WTC11 (cell line): ENCODE measurements around the gene PCDHGB4. TPM values are rescaled to one million over a fixed set of nuclear protein-coding genes. Genes with fewer than 3 reads are reported as not detected.
"Not testable (repeated sequence)": the region's sequence is repeated elsewhere in the genome, so short reads cannot be mapped to it uniquely, and the experiment has no call there.

ENCODE experiments used
- ATAC-seq: fragments of 200-7000 bp; cut with Tn5 transposase; 2 replicates; pipeline ENCODE4 v1.10.0; 2021; ENCODE audit warnings: mild to moderate bottlenecking, moderate library complexity
- CTCF ChIA-PET: fragments of 300-600 bp; sonication (Branson Sonifier 250); formaldehyde crosslinking; loops from one replicate; lab custom pipeline; 2021; ENCODE audit warnings: antibody characterized with exemption; lab: Charles Lee
- POLR2A ChIA-PET: fragments of 350-600 bp; sonication (Branson Sonifier 250); formaldehyde crosslinking; loops from one replicate; lab custom pipeline; 2021; ENCODE audit warnings: antibody characterized with exemption; lab: Charles Lee
- DNase-seq: peaks from one replicate; pipeline ENCODE4 v3.0.0; 2021; ENCODE audit warnings: low spot score
- H3K27ac Mint-ChIP-seq: 2 replicates; pipeline ENCODE4 v1.8.0; 2021; ENCODE audit warnings: mixed read lengths
- H3K27me3 Mint-ChIP-seq: 2 replicates; pipeline ENCODE4 v1.8.0; 2021; ENCODE audit warnings: low read depth, mild to moderate bottlenecking, moderate library complexity, mixed read lengths
- H3K36me3 Mint-ChIP-seq: 2 replicates; pipeline ENCODE4 v1.8.0; 2021; ENCODE audit warnings: mixed read lengths
- H3K4me1 Mint-ChIP-seq: 2 replicates; pipeline ENCODE4 v1.8.0; 2022; ENCODE audit warnings: mixed read lengths
- H3K4me3 Mint-ChIP-seq: 2 replicates; pipeline ENCODE4 v1.8.0; 2021; ENCODE audit warnings: mild to moderate bottlenecking, moderate library complexity, mixed read lengths
- H3K9me3 Mint-ChIP-seq: 2 replicates; pipeline ENCODE4 v1.8.0; 2021; ENCODE audit warnings: mixed read lengths
- ATF1 ChIP-seq: sonication (generic); formaldehyde crosslinking; IDR thresholded peaks from 2 replicates; pipeline ENCODE4 v1.8.1; 2023; ENCODE audit warnings: mild to moderate bottlenecking, moderate library complexity, missing genetic modification reagents
- E2F4 ChIP-seq: sonication (generic); formaldehyde crosslinking; IDR thresholded peaks from 2 replicates; pipeline ENCODE4 v1.8.1; 2022; ENCODE audit warnings: low read depth, mild to moderate bottlenecking, moderate library complexity, missing genetic modification reagents, borderline replicate concordance
- EMX1 ChIP-seq: fragments of 250-450 bp; sonication (Bioruptor Pico); IDR thresholded peaks from 2 replicates; pipeline ENCODE4 v1.8.0; 2021; ENCODE audit warnings: mild to moderate bottlenecking
- HMGA2 ChIP-seq: fragments of 250-450 bp; sonication (Bioruptor Pico); IDR thresholded peaks from 2 replicates; pipeline ENCODE4 v1.4.0; 2021; ENCODE audit warnings: mild to moderate bottlenecking, moderate library complexity
- HMGXB4 ChIP-seq: sonication (generic); formaldehyde crosslinking; IDR thresholded peaks from 2 replicates; pipeline ENCODE4 v1.8.1; 2023; ENCODE audit warnings: mild to moderate bottlenecking, moderate library complexity, missing genetic modification reagents
- MAX ChIP-seq: sonication (generic); formaldehyde crosslinking; IDR thresholded peaks from 2 replicates; pipeline ENCODE4 v1.8.0; 2022; ENCODE audit warnings: mild to moderate bottlenecking, missing genetic modification reagents
- MYBL2 ChIP-seq: sonication (generic); formaldehyde crosslinking; IDR thresholded peaks from 2 replicates; pipeline ENCODE4 v1.8.1; 2023; ENCODE audit warnings: mild to moderate bottlenecking, moderate library complexity, missing genetic modification reagents
- NFYB ChIP-seq: sonication (generic); formaldehyde crosslinking; conservative IDR thresholded peaks from 2 replicates; pipeline ENCODE4 v1.8.0; 2022; ENCODE audit warnings: low read depth, missing genetic modification reagents
- PRRX2 ChIP-seq: fragments of 250-450 bp; sonication (Bioruptor Pico); IDR thresholded peaks from 2 replicates; pipeline ENCODE4 v1.8.0; 2021; ENCODE audit warnings: mild to moderate bottlenecking
- RORB ChIP-seq: fragments of 250-450 bp; sonication (Bioruptor Pico); IDR thresholded peaks from 2 replicates; pipeline ENCODE4 v1.9.0; 2021; ENCODE audit warnings: mild to moderate bottlenecking
- SMAD3 ChIP-seq: sonication (generic); formaldehyde crosslinking; IDR thresholded peaks from 2 replicates; pipeline ENCODE4 v1.8.0; 2022; ENCODE audit warnings: missing genetic modification reagents, mild to moderate bottlenecking, borderline replicate concordance
- TEAD4 ChIP-seq: sonication (generic); formaldehyde crosslinking; IDR thresholded peaks from 2 replicates; pipeline ENCODE4 v1.8.0; 2022; ENCODE audit warnings: mild to moderate bottlenecking, missing genetic modification reagents
- TP53 ChIP-seq: sonication (generic); formaldehyde crosslinking; IDR thresholded peaks from 2 replicates; pipeline ENCODE4 v1.8.1; 2023; ENCODE audit warnings: mild to moderate bottlenecking, missing genetic modification reagents
- ZNF263 ChIP-seq: sonication (generic); formaldehyde crosslinking; IDR thresholded peaks from 2 replicates; pipeline ENCODE4 v1.8.1; 2022; ENCODE audit warnings: low read depth, mild to moderate bottlenecking, moderate library complexity, missing genetic modification reagents
- ZNF317 ChIP-seq: sonication (generic); formaldehyde crosslinking; IDR thresholded peaks from 2 replicates; pipeline ENCODE4 v1.8.1; 2023; ENCODE audit warnings: low read depth, mild to moderate bottlenecking, moderate library complexity, missing genetic modification reagents, borderline replicate concordance
- ZNF512 ChIP-seq: sonication (generic); formaldehyde crosslinking; IDR thresholded peaks from 2 replicates; pipeline ENCODE4 v1.8.1; 2022; ENCODE audit warnings: missing genetic modification reagents, borderline replicate concordance
- ZSCAN18 ChIP-seq: fragments of 250-450 bp; sonication (Bioruptor Pico); IDR thresholded peaks from 2 replicates; pipeline ENCODE4 v2.1.2; 2022; ENCODE audit warnings: mild to moderate bottlenecking, moderate library complexity
- total RNA-seq: library from RNA; stranded (reverse); gene quantifications from 3 replicates; pipeline ENCODE4 v1.2.3, GENCODE V29; 2021
- TF ChIP-seq, protein P1 (sequence below): sonication (generic); formaldehyde crosslinking; IDR thresholded peaks from 2 replicates; pipeline ENCODE4 v1.8.0; 2022; ENCODE audit warnings: mild to moderate bottlenecking, missing genetic modification reagents
- TF ChIP-seq, protein P2 (sequence below): sonication (generic); formaldehyde crosslinking; IDR thresholded peaks from 2 replicates; pipeline ENCODE4 v1.8.0; 2022; ENCODE audit warnings: mild to moderate bottlenecking, missing genetic modification reagents
- TF ChIP-seq, protein P3 (sequence below): sonication (generic); formaldehyde crosslinking; conservative IDR thresholded peaks from 2 replicates; pipeline ENCODE4 v1.8.1; 2022; ENCODE audit warnings: mild to moderate bottlenecking, missing genetic modification reagents

The PCDHGB4 gene
- total RNA-seq, 1 experiment from 2014 or later = 9.1 TPM

DNA sequence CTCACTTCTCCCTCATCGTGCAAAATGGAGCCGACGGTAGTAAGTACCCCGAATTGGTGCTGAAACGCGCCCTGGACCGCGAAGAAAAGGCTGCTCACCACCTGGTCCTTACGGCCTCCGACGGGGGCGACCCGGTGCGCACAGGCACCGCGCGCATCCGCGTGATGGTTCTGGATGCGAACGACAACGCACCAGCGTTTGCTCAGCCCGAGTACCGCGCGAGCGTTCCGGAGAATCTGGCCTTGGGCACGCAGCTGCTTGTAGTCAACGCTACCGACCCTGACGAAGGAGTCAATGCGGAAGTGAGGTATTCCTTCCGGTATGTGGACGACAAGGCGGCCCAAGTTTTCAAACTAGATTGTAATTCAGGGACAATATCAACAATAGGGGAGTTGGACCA lies 43.8 kb downstream of the PCDHGB4 start:
- Mint-ChIP-seq H3K4me3 (no peak overlapping the region), H3K27me3 (no peaks in the 10 kb centered on the region), H3K4me1 (no peaks in the 10 kb centered on the region), H3K27ac (no peak overlapping the region), H3K36me3 (peaks cover 66% of the 10 kb centered on the region), H3K9me3 (peaks cover 56% of the 10 kb centered on the region)
- DNase-seq (no peak), ATAC-seq (no peak)
- CTCF ChIA-PET = interaction anchor here (0.9 to 2.7 kb wide), 18 partner anchors 9 to 197 kb away, joined by 3 to 28 read pairs (median 8); partner anchors contain the start of genes PCDHGA10, PCDHGA11, PCDHGA2 and PCDHGA4
- TF ChIP-seq ATF1 (CRISPR knock-in tag) (no peak), ZNF263 (CRISPR knock-in tag) (no peak), MYBL2 (CRISPR knock-in tag) (no peak), ZNF512 (CRISPR knock-in tag) (no peak), NFYB (CRISPR knock-in tag) (no peak), E2F4 (CRISPR knock-in tag) (no peak), HMGA2 (CRISPR knock-in tag) (no peak), PRRX2 (CRISPR knock-in tag) (no peak), ZSCAN18 (CRISPR knock-in tag) (no peak)
- TF ChIP-seq, protein P1, sequence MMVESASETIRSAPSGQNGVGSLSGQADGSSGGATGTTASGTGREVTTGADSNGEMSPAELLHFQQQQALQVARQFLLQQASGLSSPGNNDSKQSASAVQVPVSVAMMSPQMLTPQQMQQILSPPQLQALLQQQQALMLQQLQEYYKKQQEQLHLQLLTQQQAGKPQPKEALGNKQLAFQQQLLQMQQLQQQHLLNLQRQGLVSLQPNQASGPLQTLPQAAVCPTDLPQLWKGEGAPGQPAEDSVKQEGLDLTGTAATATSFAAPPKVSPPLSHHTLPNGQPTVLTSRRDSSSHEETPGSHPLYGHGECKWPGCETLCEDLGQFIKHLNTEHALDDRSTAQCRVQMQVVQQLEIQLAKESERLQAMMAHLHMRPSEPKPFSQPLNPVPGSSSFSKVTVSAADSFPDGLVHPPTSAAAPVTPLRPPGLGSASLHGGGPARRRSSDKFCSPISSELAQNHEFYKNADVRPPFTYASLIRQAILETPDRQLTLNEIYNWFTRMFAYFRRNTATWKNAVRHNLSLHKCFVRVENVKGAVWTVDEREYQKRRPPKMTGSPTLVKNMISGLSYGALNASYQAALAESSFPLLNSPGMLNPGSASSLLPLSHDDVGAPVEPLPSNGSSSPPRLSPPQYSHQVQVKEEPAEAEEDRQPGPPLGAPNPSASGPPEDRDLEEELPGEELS (CRISPR knock-in tag) = no peak
- POLR2A ChIA-PET = no interaction called here

DNA sequence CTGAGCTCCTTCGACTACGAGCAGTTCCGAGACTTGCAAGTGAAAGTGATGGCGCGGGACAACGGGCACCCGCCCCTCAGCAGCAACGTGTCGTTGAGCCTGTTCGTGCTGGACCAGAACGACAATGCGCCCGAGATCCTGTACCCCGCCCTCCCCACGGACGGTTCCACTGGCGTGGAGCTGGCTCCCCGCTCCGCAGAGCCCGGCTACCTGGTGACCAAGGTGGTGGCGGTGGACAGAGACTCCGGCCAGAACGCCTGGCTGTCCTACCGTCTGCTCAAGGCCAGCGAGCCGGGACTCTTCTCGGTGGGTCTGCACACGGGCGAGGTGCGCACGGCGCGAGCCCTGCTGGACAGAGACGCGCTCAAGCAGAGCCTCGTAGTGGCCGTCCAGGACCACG lies 44.8 kb downstream of the PCDHGB4 start:
- H3K36me3 Mint-ChIP-seq = peaks cover 55% of the 10 kb centered on the region
- ATAC-seq, H3K4me3 Mint-ChIP-seq, DNase-seq, H3K4me1 Mint-ChIP-seq, POLR2A ChIA-PET, H3K27ac Mint-ChIP-seq, H3K27me3 Mint-ChIP-seq: not testable (repeated sequence)
- H3K9me3 Mint-ChIP-seq = peaks cover 50% of the 10 kb centered on the region
- CTCF ChIA-PET = interaction anchor here (1.1 to 2.7 kb wide), 3 partner anchors 12 to 125 kb away, joined by 3 to 28 read pairs (median 3); partner anchors contain the start of gene PCDHGA11

GRCh38 chr5:141432726-141433125 lies 45.2 kb downstream of the PCDHGB4 start:
- H3K27ac Mint-ChIP-seq, DNase-seq, POLR2A ChIA-PET, ATAC-seq, H3K4me3 Mint-ChIP-seq, H3K27me3 Mint-ChIP-seq, H3K4me1 Mint-ChIP-seq: not testable (repeated sequence)
- peaks cover 51% of the 10 kb centered on the region for H3K36me3 Mint-ChIP-seq
- CTCF ChIA-PET = interaction anchor here (0.8 kb wide), 1 partner anchor 11 kb away, joined by 3 read pairs; the partner anchor contains the start of gene PCDHGA11
- peaks cover 50% of the 10 kb centered on the region for H3K9me3 Mint-ChIP-seq

DNA sequence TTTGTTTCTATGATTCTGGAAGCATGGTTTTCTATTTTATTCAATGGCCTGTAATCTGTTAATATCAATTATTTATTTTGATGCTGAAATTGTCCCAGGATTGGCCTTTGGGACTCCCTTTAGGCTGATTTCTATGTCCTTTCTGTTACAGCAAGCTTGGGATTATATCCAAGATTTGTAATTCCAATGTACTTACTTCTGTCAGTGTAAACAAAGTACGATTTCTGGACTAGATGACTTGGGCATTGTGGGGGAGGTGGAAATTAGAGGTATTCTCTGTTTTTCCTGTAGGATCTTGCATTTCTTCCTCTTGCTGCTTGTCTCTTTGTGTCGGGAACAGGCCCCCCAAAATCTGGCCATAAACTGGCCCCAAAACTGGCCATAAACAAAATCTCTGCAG lies 46.5 kb downstream of the PCDHGB4 start:
- POLR2A ChIA-PET = no interaction called here
- peaks cover under 1% of the 10 kb centered on the region for H3K4me1 Mint-ChIP-seq
- H3K4me3 Mint-ChIP-seq = no peak overlapping the region
- peaks cover 44% of the 10 kb centered on the region for H3K9me3 Mint-ChIP-seq
- CTCF ChIA-PET = no interaction called here
- H3K27ac Mint-ChIP-seq = no peak overlapping the region
- H3K36me3 Mint-ChIP-seq = peaks cover 40% of the 10 kb centered on the region
- no peak for ATAC-seq
- no peak for DNase-seq
- no peaks in the 10 kb centered on the region for H3K27me3 Mint-ChIP-seq
- TF ChIP-seq EMX1 (CRISPR knock-in tag) (no peak), HMGA2 (CRISPR knock-in tag) (no peak), TEAD4 (CRISPR knock-in tag) (no peak), TP53 (CRISPR knock-in tag) (no peak), MAX (CRISPR knock-in tag) (no peak), ZNF317 (CRISPR knock-in tag) (no peak), RORB (no peak), HMGXB4 (CRISPR knock-in tag) (no peak), SMAD3 (CRISPR knock-in tag) (no peak)
- TF ChIP-seq, protein P2, sequence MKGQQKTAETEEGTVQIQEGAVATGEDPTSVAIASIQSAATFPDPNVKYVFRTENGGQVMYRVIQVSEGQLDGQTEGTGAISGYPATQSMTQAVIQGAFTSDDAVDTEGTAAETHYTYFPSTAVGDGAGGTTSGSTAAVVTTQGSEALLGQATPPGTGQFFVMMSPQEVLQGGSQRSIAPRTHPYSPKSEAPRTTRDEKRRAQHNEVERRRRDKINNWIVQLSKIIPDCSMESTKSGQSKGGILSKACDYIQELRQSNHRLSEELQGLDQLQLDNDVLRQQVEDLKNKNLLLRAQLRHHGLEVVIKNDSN = no peak
- TF ChIP-seq, protein P3, sequence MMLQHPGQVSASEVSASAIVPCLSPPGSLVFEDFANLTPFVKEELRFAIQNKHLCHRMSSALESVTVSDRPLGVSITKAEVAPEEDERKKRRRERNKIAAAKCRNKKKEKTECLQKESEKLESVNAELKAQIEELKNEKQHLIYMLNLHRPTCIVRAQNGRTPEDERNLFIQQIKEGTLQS (CRISPR knock-in tag) = no peak
